ENCODE results near the gene PAX9. TPM values are rescaled to one million over a fixed set of nuclear protein-coding genes. Genes with fewer than 3 reads are reported as not detected.

Gene PAX9
- total and polyA plus RNA-seq, 2 of the 13 experiments (the other 11 are each of a cell fraction or from before 2014, with no cell fraction given) = 0.03 TPM; not detected in 1

DNA sequence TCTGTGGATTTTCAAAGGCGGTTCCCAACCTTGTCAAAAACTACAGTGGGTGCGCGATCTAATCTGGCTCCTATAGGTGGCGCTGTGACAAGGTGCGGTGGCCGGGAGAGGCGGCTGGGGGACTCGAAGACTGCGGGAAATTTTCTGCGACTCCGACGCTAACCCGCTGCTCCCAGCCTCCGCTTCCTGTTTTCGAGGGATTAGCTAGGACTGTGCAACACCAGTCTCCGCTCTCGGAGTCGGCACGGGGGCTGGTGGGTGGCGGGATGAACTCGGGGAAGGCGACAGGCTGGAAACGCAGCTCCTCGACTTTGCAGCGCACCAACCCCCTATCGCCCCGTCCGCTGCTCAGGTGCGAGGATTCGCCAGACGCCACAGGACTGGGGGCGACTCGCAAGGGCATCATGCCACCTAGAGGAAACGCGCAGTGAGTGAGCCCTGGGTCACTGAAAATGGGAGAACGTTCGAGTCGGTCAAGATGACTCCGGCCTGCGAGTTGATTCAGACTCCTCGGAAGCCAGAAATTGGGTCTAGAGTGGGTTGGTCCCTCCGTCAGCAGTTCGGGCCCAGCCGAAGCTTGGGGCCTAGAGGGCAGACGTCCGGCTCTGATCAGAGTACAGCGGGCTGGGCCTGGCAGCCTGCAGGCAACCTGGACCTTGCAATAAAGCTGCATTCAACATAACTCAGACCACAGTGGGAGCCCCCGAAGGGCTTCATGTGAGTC, 5.5 kb upstream of the PAX9 start (continued):
- TF ChIP-seq, protein P1, sequence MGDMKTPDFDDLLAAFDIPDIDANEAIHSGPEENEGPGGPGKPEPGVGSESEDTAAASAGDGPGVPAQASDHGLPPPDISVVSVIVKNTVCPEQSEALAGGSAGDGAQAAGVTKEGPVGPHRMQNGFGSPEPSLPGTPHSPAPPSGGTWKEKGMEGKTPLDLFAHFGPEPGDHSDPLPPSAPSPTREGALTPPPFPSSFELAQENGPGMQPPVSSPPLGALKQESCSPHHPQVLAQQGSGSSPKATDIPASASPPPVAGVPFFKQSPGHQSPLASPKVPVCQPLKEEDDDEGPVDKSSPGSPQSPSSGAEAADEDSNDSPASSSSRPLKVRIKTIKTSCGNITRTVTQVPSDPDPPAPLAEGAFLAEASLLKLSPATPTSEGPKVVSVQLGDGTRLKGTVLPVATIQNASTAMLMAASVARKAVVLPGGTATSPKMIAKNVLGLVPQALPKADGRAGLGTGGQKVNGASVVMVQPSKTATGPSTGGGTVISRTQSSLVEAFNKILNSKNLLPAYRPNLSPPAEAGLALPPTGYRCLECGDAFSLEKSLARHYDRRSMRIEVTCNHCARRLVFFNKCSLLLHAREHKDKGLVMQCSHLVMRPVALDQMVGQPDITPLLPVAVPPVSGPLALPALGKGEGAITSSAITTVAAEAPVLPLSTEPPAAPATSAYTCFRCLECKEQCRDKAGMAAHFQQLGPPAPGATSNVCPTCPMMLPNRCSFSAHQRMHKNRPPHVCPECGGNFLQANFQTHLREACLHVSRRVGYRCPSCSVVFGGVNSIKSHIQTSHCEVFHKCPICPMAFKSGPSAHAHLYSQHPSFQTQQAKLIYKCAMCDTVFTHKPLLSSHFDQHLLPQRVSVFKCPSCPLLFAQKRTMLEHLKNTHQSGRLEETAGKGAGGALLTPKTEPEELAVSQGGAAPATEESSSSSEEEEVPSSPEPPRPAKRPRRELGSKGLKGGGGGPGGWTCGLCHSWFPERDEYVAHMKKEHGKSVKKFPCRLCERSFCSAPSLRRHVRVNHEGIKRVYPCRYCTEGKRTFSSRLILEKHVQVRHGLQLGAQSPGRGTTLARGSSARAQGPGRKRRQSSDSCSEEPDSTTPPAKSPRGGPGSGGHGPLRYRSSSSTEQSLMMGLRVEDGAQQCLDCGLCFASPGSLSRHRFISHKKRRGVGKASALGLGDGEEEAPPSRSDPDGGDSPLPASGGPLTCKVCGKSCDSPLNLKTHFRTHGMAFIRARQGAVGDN (CRISPR knock-in tag; IDR thresholded peaks at IDR 0.05) = peak; percentile 61
- TF ChIP-seq ZNF772 (CRISPR knock-in tag; IDR thresholded peaks at IDR 0.05) (no peak), ZNF430 (CRISPR knock-in tag; IDR thresholded peaks at IDR 0.05) (peak; percentile 57; the same call in 1 of the 2 replicates), CBX1 (IDR thresholded peaks at IDR 0.05; ENCODE audit: low read depth) (peak; percentile 39), ZNF337 (CRISPR knock-in tag; IDR thresholded peaks at IDR 0.05; ENCODE audit: borderline replicate concordance, low read depth) (no peak), MTA3 (CRISPR knock-in tag; IDR thresholded peaks at IDR 0.05) (no peak), ZBTB8A (CRISPR knock-in tag; IDR thresholded peaks at IDR 0.05; ENCODE audit: borderline replicate concordance, low read depth) (no peak), ZNF350 (CRISPR knock-in tag; IDR thresholded peaks at IDR 0.05; ENCODE audit: borderline replicate concordance, low read depth) (peak; percentile 77), MTF2 (CRISPR knock-in tag; IDR thresholded peaks at IDR 0.05; ENCODE audit: borderline replicate concordance) (peak; percentile 72; the same call in 1 of the 2 replicates), PRPF4 (IDR thresholded peaks at IDR 0.05; ENCODE audit: low read depth, low read length, poor library complexity, severe bottlenecking) (peak; percentile 5), ZNF20 (CRISPR knock-in tag; IDR thresholded peaks at IDR 0.05) (no peak), MIER2 (CRISPR knock-in tag; IDR thresholded peaks at IDR 0.05) (no peak), NCOR1 (IDR thresholded peaks at IDR 0.05; ENCODE audit: borderline replicate concordance, low read length) (no peak), CHCHD3 (CRISPR knock-in tag; IDR thresholded peaks at IDR 0.05) (0 out of 2 replicates have a peak, but pooled peaks have one; percentile 9), BRCA1 (CRISPR knock-in tag; IDR thresholded peaks at IDR 0.05) (no peak), MED8 (CRISPR knock-in tag; IDR thresholded peaks at IDR 0.05; ENCODE audit: insufficient replicate concordance) (no peak), STAG1 (CRISPR knock-in tag; IDR thresholded peaks at IDR 0.05) (no peak)
- TF ChIP-seq, protein P2, sequence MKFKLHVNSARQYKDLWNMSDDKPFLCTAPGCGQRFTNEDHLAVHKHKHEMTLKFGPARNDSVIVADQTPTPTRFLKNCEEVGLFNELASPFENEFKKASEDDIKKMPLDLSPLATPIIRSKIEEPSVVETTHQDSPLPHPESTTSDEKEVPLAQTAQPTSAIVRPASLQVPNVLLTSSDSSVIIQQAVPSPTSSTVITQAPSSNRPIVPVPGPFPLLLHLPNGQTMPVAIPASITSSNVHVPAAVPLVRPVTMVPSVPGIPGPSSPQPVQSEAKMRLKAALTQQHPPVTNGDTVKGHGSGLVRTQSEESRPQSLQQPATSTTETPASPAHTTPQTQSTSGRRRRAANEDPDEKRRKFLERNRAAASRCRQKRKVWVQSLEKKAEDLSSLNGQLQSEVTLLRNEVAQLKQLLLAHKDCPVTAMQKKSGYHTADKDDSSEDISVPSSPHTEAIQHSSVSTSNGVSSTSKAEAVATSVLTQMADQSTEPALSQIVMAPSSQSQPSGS (CRISPR knock-in tag; IDR thresholded peaks at IDR 0.05) = no peak
- TF ChIP-seq, protein P3, sequence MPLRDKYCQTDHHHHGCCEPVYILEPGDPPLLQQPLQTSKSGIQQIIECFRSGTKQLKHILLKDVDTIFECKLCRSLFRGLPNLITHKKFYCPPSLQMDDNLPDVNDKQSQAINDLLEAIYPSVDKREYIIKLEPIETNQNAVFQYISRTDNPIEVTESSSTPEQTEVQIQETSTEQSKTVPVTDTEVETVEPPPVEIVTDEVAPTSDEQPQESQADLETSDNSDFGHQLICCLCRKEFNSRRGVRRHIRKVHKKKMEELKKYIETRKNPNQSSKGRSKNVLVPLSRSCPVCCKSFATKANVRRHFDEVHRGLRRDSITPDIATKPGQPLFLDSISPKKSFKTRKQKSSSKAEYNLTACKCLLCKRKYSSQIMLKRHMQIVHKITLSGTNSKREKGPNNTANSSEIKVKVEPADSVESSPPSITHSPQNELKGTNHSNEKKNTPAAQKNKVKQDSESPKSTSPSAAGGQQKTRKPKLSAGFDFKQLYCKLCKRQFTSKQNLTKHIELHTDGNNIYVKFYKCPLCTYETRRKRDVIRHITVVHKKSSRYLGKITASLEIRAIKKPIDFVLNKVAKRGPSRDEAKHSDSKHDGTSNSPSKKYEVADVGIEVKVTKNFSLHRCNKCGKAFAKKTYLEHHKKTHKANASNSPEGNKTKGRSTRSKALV (CRISPR knock-in tag; IDR thresholded peaks at IDR 0.05) = no peak; the same call in 1 of the 2 replicates
- TF ChIP-seq, protein P4, sequence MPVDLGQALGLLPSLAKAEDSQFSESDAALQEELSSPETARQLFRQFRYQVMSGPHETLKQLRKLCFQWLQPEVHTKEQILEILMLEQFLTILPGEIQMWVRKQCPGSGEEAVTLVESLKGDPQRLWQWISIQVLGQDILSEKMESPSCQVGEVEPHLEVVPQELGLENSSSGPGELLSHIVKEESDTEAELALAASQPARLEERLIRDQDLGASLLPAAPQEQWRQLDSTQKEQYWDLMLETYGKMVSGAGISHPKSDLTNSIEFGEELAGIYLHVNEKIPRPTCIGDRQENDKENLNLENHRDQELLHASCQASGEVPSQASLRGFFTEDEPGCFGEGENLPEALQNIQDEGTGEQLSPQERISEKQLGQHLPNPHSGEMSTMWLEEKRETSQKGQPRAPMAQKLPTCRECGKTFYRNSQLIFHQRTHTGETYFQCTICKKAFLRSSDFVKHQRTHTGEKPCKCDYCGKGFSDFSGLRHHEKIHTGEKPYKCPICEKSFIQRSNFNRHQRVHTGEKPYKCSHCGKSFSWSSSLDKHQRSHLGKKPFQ (CRISPR knock-in tag; IDR thresholded peaks at IDR 0.05; ENCODE audit: insufficient replicate concordance) = no peak

Measured in HepG2 (cell line).